ENCODE measurements around the gene MICOS13.

Gene MICOS13

DNA sequence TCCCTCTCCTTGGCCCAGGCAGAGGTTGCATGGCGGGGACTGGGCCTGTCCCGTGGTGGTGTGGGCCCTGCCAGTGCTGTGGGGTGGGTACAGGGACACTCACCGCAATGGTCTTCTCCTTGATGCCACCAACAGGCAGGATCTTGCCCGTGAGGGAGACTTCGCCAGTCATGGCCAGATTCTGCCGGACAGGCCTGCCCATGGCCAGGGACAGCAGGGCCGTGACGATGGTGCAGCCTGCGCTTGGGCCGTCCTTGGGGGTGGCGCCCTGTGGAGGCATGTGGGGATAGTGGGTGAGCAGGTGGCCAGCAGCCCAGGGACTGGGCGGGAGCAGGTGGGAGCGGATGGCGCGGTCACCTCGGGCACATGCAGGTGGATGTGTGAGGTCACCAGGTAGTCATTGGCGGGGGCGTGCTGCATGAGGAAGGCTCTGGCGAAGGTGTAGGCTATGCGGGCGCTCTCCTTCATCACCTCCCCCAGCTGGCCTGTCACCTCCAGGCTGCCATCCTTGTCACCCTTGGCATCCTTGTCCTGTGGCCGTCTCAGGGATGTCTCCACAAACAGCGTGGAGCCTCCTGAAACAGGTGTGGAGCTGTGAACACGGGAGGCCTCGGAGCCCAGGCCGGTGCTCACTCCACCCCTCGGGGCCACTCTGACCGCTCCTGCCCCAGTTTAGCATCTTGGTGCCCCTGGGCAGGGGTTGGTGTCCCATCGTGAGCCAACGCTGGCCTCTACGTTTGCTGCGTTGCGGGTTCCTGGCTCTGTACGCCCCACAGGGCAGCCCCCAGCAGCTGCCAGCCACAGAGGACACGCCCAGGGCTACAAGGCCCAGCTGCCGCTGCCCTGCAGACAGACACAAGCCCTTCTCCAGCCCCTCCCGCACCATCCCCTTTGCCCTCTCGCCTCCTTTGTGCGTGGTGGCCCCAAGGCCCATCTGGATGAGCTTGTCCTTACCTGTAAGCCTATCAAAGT is 13.2 kb upstream of the MICOS13 start (continued):
- TF ChIP-seq, protein P1, sequence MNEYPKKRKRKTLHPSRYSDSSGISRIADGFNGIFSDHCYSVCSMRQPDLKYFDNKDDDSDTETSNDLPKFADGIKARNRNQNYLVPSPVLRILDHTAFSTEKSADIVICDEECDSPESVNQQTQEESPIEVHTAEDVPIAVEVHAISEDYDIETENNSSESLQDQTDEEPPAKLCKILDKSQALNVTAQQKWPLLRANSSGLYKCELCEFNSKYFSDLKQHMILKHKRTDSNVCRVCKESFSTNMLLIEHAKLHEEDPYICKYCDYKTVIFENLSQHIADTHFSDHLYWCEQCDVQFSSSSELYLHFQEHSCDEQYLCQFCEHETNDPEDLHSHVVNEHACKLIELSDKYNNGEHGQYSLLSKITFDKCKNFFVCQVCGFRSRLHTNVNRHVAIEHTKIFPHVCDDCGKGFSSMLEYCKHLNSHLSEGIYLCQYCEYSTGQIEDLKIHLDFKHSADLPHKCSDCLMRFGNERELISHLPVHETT (tag by site-specific recombination; IDR thresholded peaks at IDR 0.05), result 0 out of 2 replicates have a peak, but pooled peaks have one; percentile 35
- TF ChIP-seq GLIS2 (tag by site-specific recombination; IDR thresholded peaks at IDR 0.05), result no peak
- TF ChIP-seq GLI2 (tag by site-specific recombination; IDR thresholded peaks at IDR 0.05; ENCODE audit: borderline replicate concordance, low read depth), result no peak
- TF ChIP-seq ZNF354C (tag by site-specific recombination; IDR thresholded peaks at IDR 0.05; ENCODE audit: borderline replicate concordance, low read depth), result no peak
- no peak for TF ChIP-seq IKZF3 (tag by site-specific recombination; IDR thresholded peaks at IDR 0.05)
- TF ChIP-seq, protein P2, sequence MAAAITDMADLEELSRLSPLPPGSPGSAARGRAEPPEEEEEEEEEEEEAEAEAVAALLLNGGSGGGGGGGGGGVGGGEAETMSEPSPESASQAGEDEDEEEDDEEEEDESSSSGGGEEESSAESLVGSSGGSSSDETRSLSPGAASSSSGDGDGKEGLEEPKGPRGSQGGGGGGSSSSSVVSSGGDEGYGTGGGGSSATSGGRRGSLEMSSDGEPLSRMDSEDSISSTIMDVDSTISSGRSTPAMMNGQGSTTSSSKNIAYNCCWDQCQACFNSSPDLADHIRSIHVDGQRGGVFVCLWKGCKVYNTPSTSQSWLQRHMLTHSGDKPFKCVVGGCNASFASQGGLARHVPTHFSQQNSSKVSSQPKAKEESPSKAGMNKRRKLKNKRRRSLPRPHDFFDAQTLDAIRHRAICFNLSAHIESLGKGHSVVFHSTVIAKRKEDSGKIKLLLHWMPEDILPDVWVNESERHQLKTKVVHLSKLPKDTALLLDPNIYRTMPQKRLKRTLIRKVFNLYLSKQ (tag by site-specific recombination; IDR thresholded peaks at IDR 0.05; ENCODE audit: borderline replicate concordance), result no peak
- no peak for TF ChIP-seq ZNF701 (tag by site-specific recombination; IDR thresholded peaks at IDR 0.05)
- TF ChIP-seq ZFP37 (tag by site-specific recombination; IDR thresholded peaks at IDR 0.05), result no peak; the same call in 1 of the 2 replicates
- TF ChIP-seq ZNF404 (tag by site-specific recombination; IDR thresholded peaks at IDR 0.05), result no peak
- no peak for TF ChIP-seq ZNF660 (tag by site-specific recombination; IDR thresholded peaks at IDR 0.05)
- no peak for TF ChIP-seq ZNF211 (tag by site-specific recombination; IDR thresholded peaks at IDR 0.05; ENCODE audit: low read depth)
- no peak for TF ChIP-seq ZNF157 (tag by site-specific recombination; IDR thresholded peaks at IDR 0.05)
- TF ChIP-seq ZNF596 (tag by site-specific recombination; IDR thresholded peaks at IDR 0.05), result no peak; the same call in 1 of the 2 replicates
- no peak for TF ChIP-seq ZNF223 (tag by site-specific recombination; IDR thresholded peaks at IDR 0.05)
- TF ChIP-seq, protein P3, sequence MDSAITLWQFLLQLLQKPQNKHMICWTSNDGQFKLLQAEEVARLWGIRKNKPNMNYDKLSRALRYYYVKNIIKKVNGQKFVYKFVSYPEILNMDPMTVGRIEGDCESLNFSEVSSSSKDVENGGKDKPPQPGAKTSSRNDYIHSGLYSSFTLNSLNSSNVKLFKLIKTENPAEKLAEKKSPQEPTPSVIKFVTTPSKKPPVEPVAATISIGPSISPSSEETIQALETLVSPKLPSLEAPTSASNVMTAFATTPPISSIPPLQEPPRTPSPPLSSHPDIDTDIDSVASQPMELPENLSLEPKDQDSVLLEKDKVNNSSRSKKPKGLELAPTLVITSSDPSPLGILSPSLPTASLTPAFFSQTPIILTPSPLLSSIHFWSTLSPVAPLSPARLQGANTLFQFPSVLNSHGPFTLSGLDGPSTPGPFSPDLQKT (IDR thresholded peaks at IDR 0.05; ENCODE audit: borderline replicate concordance, low read depth, low read length), result no peak
- TF ChIP-seq ZNF341 (tag by site-specific recombination; IDR thresholded peaks at IDR 0.05; ENCODE audit: low read depth), result peak; percentile 31; the same call in 1 of the 2 replicates
- TF ChIP-seq KLF1 (tag by site-specific recombination; IDR thresholded peaks at IDR 0.05), result 0 out of 2 replicates have a peak, but pooled peaks have one; percentile 10
- TF ChIP-seq SETDB1 (IDR thresholded peaks at IDR 0.05; ENCODE audit: insufficient read length, low read length), result no peak
- no peak for TF ChIP-seq REPIN1 (tag by site-specific recombination; IDR thresholded peaks at IDR 0.05; ENCODE audit: low read depth)
- no peak for TF ChIP-seq ZNF37A (tag by site-specific recombination; IDR thresholded peaks at IDR 0.05)
- TF ChIP-seq ZEB2 (tag by site-specific recombination; IDR thresholded peaks at IDR 0.05), result peak; percentile 31
- TF ChIP-seq MZF1 (tag by site-specific recombination; IDR thresholded peaks at IDR 0.05; ENCODE audit: borderline replicate concordance), result no peak
- no peak for TF ChIP-seq OSR2 (tag by site-specific recombination; IDR thresholded peaks at IDR 0.05)
- TF ChIP-seq SCRT1 (tag by site-specific recombination; IDR thresholded peaks at IDR 0.05; ENCODE audit: borderline replicate concordance), result no peak
- TF ChIP-seq ZBTB7A (tag by site-specific recombination; IDR thresholded peaks at IDR 0.05; ENCODE audit: low read depth), result no peak
- no peak for TF ChIP-seq ZNF626 (tag by site-specific recombination; IDR thresholded peaks at IDR 0.05)
- no peak for TF ChIP-seq ZNF26 (tag by site-specific recombination; IDR thresholded peaks at IDR 0.05)
- TF ChIP-seq ZNF514 (tag by site-specific recombination; IDR thresholded peaks at IDR 0.05), result no peak
- 0 out of 2 replicates have a peak, but pooled peaks have one; percentile 20 for TF ChIP-seq ZNF391 (tag by site-specific recombination; IDR thresholded peaks at IDR 0.05; ENCODE audit: borderline replicate concordance, low read depth)
- TF ChIP-seq ZBTB20 (tag by site-specific recombination; IDR thresholded peaks at IDR 0.05), result no peak
- no peak for TF ChIP-seq ZNF184 (tag by site-specific recombination; IDR thresholded peaks at IDR 0.05)
- TF ChIP-seq, protein P4, sequence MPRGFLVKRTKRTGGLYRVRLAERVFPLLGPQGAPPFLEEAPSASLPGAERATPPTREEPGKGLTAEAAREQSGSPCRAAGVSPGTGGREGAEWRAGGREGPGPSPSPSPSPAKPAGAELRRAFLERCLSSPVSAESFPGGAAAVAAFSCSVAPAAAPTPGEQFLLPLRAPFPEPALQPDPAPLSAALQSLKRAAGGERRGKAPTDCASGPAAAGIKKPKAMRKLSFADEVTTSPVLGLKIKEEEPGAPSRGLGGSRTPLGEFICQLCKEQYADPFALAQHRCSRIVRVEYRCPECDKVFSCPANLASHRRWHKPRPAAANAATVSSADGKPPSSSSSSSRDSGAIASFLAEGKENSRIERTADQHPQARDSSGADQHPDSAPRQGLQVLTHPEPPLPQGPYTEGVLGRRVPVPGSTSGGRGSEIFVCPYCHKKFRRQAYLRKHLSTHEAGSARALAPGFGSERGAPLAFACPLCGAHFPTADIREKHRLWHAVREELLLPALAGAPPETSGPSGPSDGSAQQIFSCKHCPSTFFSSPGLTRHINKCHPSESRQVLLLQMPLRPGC (tag by site-specific recombination; IDR thresholded peaks at IDR 0.05), result 0 out of 2 replicates have a peak, but pooled peaks have one; percentile 24
- no peak for TF ChIP-seq ZNF239 (tag by site-specific recombination; IDR thresholded peaks at IDR 0.05)

All from HEK293 (cell line).